ENCODE data around the gene TSPAN32.

DNA sequence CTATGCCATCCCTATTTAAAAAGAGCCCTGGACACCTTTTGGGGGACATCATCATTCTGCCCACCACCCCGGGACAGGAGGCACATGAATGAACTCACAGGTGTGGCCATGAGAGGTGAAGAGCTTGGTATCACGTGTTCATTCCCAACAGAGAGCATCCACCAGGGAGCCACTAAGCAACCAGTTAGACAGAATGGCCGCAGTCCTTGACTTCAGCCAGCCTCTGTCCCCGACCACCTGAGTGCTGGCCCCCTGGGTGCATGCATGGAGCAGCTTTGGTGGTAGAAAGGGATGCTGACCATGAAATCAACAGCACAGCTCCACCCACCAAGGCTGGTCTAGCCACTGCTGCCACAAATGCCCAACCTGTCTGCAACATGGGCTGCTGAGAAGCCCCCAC is 44.2 kb downstream of the TSPAN32 start:
- TF ChIP-seq, protein P1, sequence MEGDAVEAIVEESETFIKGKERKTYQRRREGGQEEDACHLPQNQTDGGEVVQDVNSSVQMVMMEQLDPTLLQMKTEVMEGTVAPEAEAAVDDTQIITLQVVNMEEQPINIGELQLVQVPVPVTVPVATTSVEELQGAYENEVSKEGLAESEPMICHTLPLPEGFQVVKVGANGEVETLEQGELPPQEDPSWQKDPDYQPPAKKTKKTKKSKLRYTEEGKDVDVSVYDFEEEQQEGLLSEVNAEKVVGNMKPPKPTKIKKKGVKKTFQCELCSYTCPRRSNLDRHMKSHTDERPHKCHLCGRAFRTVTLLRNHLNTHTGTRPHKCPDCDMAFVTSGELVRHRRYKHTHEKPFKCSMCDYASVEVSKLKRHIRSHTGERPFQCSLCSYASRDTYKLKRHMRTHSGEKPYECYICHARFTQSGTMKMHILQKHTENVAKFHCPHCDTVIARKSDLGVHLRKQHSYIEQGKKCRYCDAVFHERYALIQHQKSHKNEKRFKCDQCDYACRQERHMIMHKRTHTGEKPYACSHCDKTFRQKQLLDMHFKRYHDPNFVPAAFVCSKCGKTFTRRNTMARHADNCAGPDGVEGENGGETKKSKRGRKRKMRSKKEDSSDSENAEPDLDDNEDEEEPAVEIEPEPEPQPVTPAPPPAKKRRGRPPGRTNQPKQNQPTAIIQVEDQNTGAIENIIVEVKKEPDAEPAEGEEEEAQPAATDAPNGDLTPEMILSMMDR (IDR thresholded peaks at IDR 0.05; ENCODE audit: low read depth, low read length) = no peak
- TF ChIP-seq EZH2phosphoT487 (IDR thresholded peaks at IDR 0.05; ENCODE audit: low read depth) = no peak

Measured in OCI-LY3 (cell line).